ENCODE results near the gene IGSF23. TPM values are rescaled to one million over a fixed set of nuclear protein-coding genes. Genes with fewer than 3 reads are reported as not detected.

Gene IGSF23
- total RNA-seq, 1 donor from 2014 or later, result not detected

- H3K4me1 Mint-ChIP-seq (ENCODE audit: low read depth), result peaks cover 10% of the 10 kb centered on the region
- no peaks in the 10 kb centered on the region for H3K27me3 Mint-ChIP-seq (ENCODE audit: low read depth)
- no peak for DNase-seq (ENCODE audit: low spot score)
- no peaks in the 10 kb centered on the region for H3K36me3 Mint-ChIP-seq (ENCODE audit: low read depth)
- no peaks in the 10 kb centered on the region for H3K9me3 Mint-ChIP-seq (ENCODE audit: low read depth)
- no peak overlapping the region for H3K4me3 Mint-ChIP-seq (ENCODE audit: unreplicated experiment)
- no peak for TF ChIP-seq CTCF (IDR thresholded peaks at IDR 0.05)
- no peak overlapping the region for H3K27ac Mint-ChIP-seq (ENCODE audit: unreplicated experiment)
These were observed 32.1 kb upstream of the IGSF23 start for GRCh38 chr19:44581288-44581687.

GRCh38 chr19:44582581-44583265, 30.6 kb upstream of the IGSF23 start:
- no peak for DNase-seq (ENCODE audit: low spot score)

GRCh38 chr19:44585371-44586133, 27.8 kb upstream of the IGSF23 start:
- Mint-ChIP-seq H3K36me3 (ENCODE audit: low read depth) (no peaks in the 10 kb centered on the region), H3K4me1 (ENCODE audit: low read depth) (peaks cover 27% of the 10 kb centered on the region), H3K27me3 (ENCODE audit: low read depth) (no peaks in the 10 kb centered on the region), H3K27ac (ENCODE audit: unreplicated experiment) (peak overlapping the region; percentile 22), H3K9me3 (ENCODE audit: low read depth) (no peaks in the 10 kb centered on the region), H3K4me3 (ENCODE audit: unreplicated experiment) (no peak overlapping the region)
- TF ChIP-seq CTCF (IDR thresholded peaks at IDR 0.05), result peak; percentile 52
- DNase-seq (ENCODE audit: low spot score), result no peak

More at GRCh38 chr19:44582581-44583265, 30.6 kb upstream of the IGSF23 start:
- Mint-ChIP-seq H3K27ac (ENCODE audit: unreplicated experiment) (no peak overlapping the region), H3K4me1 (ENCODE audit: low read depth) (peaks cover 20% of the 10 kb centered on the region), H3K9me3 (ENCODE audit: low read depth) (no peaks in the 10 kb centered on the region), H3K36me3 (ENCODE audit: low read depth) (no peaks in the 10 kb centered on the region), H3K4me3 (ENCODE audit: unreplicated experiment) (no peak overlapping the region), H3K27me3 (ENCODE audit: low read depth) (no peaks in the 10 kb centered on the region)
- peak; percentile 75 for TF ChIP-seq CTCF (IDR thresholded peaks at IDR 0.05)

GRCh38 chr19:44587963-44588770, 25.2 kb upstream of the IGSF23 start:
- H3K27me3 Mint-ChIP-seq (ENCODE audit: low read depth), result no peaks in the 10 kb centered on the region
- no peaks in the 10 kb centered on the region for H3K36me3 Mint-ChIP-seq (ENCODE audit: low read depth)
- peak; percentile 80 for TF ChIP-seq CTCF (IDR thresholded peaks at IDR 0.05)
- no peak overlapping the region for H3K4me3 Mint-ChIP-seq (ENCODE audit: unreplicated experiment)
- peaks cover 27% of the 10 kb centered on the region for H3K4me1 Mint-ChIP-seq (ENCODE audit: low read depth)
- no peaks in the 10 kb centered on the region for H3K9me3 Mint-ChIP-seq (ENCODE audit: low read depth)
- no peak for DNase-seq (ENCODE audit: low spot score)
- H3K27ac Mint-ChIP-seq (ENCODE audit: unreplicated experiment), result peak overlapping the region; percentile 98

- Mint-ChIP-seq H3K4me3 (ENCODE audit: unreplicated experiment) (no peak overlapping the region), H3K36me3 (ENCODE audit: low read depth) (no peaks in the 10 kb centered on the region), H3K27me3 (ENCODE audit: low read depth) (no peaks in the 10 kb centered on the region), H3K9me3 (ENCODE audit: low read depth) (no peaks in the 10 kb centered on the region), H3K4me1 (ENCODE audit: low read depth) (peaks cover 28% of the 10 kb centered on the region), H3K27ac (ENCODE audit: unreplicated experiment) (peak overlapping the region; percentile 98)
- no peak for DNase-seq (ENCODE audit: low spot score)
- no peak for TF ChIP-seq CTCF (IDR thresholded peaks at IDR 0.05)
These were observed 24.6 kb upstream of the IGSF23 start for GRCh38 chr19:44588771-44589112.

Measured in chondrocyte (in vitro differentiated cells).